ENCODE measurements around the gene GPANK1. TPM values are rescaled to one million over a fixed set of nuclear protein-coding genes. Genes with fewer than 3 reads are reported as not detected.
A peak's percentile ranks its signal among the peaks of the same experiment; 100 is the strongest.

GPANK1 gene
- total and polyA plus RNA-seq, 9 of the 15 experiments (the other 6 are each of a cell fraction or from before 2014, with no cell fraction given), result 32.2 to 111 (median 46.3) TPM

DNA sequence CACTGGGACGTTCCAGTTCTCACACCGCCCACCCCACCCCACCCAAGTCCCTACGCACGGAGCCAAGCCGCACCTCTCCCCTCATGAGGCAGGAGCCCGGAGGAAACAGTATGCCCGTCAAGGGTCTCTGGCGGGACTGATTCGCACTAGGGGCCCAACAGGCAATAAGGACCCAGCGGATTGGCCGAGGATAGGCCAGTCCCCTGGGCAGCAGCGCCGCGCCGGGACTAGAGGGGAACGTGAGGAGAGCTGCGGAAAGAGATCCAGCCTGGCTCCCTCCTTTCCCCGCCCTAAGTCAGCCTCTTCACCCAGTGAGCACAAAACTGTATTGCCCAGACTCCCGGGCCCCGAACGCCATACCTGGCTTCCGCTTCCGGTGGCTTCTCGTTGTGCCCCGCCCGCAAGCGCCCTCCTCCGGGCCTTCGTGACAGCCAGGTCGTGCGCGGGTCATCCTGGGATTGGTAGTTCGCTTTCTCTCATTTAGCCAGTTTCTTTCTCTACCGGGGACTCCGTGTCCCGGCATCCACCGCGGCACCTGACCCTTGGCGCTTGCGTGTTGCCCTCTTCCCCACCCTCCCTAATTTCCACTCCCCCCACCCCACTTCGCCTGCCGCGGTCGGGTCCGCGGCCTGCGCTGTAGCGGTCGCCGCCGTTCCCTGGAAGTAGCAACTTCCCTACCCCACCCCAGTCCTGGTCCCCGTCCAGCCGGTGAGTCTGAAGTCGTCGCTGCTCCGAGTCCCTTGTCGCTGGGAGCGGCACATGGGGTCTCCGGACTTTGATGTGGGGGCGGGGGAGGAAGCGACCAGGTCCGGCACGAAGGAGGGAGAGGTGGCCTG lies 922 bp upstream of the GPANK1 start, which contains the start of gene CSNK2B (continued):
- TF ChIP-seq ZNF512 (tag; IDR thresholded peaks at IDR 0.05), result no peak
- TF ChIP-seq HDAC8 (tag; IDR thresholded peaks at IDR 0.05), result no peak
- peak; percentile 76; the same call in 1 of the 2 replicates for TF ChIP-seq ELF4 (CRISPR knock-in tag; IDR thresholded peaks at IDR 0.05)
- TF ChIP-seq POU5F1 (IDR thresholded peaks at IDR 0.05; ENCODE audit: borderline replicate concordance, low read depth, low read length, partially characterized antibody), result peak; percentile 78
- TF ChIP-seq, protein P1, sequence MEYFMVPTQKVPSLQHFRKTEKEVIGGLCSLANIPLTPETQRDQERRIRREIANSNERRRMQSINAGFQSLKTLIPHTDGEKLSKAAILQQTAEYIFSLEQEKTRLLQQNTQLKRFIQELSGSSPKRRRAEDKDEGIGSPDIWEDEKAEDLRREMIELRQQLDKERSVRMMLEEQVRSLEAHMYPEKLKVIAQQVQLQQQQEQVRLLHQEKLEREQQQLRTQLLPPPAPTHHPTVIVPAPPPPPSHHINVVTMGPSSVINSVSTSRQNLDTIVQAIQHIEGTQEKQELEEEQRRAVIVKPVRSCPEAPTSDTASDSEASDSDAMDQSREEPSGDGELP (CRISPR knock-in tag; IDR thresholded peaks at IDR 0.05; ENCODE audit: borderline replicate concordance), result peak; percentile 81
- TF ChIP-seq ZBTB34 (CRISPR knock-in tag; IDR thresholded peaks at IDR 0.05), result no peak
- no peak for TF ChIP-seq ZC3H4 (CRISPR knock-in tag; IDR thresholded peaks at IDR 0.05; ENCODE audit: borderline replicate concordance)
- TF ChIP-seq ZBTB11 (CRISPR knock-in tag; IDR thresholded peaks at IDR 0.05), result peak in 1 of 3 experiments; percentile 84; a peak in 2 of 6 replicates
- TF ChIP-seq PHTF2 (CRISPR knock-in tag; IDR thresholded peaks at IDR 0.05), result no peak
- no peak for TF ChIP-seq PYGO2 (tag; IDR thresholded peaks at IDR 0.05)
- TF ChIP-seq ZBED1 (IDR thresholded peaks at IDR 0.05), result peak; percentile 91; the same call in 1 of the 2 replicates
- TF ChIP-seq EP400 (IDR thresholded peaks at IDR 0.05), result no peak
- TF ChIP-seq THAP7 (CRISPR knock-in tag; IDR thresholded peaks at IDR 0.05), result no peak
- TF ChIP-seq U2AF1 (optimal IDR thresholded peaks at IDR 0.05; ENCODE audit: low read depth, low read length), result no peak
- no peak for TF ChIP-seq SP2 (IDR thresholded peaks at IDR 0.05; ENCODE audit: extremely low read depth, low read depth, low read length, poor library complexity, severe bottlenecking)
- TF ChIP-seq TSC22D4 (tag; IDR thresholded peaks at IDR 0.05), result no peak
- TF ChIP-seq LARP7 (IDR thresholded peaks at IDR 0.05), result peak; percentile 83
